GM18526 (cell line): ENCODE measurements around the gene BDKRB2.

Experiments used
- POLR2A ChIP-seq: IDR thresholded peaks from 3 replicates; pipeline ENCODE4 v1.6.1; 2011; ENCODE audit not compliant: insufficient read length; ENCODE audit errors: extremely low read depth

The BDKRB2 gene

GRCh38 chr14:96225213-96225612 lies 20.6 kb downstream of the BDKRB2 start:
- no peak for TF ChIP-seq POLR2A

- no peak for TF ChIP-seq POLR2A
Observed at GRCh38 chr14:96225745-96226151, 21.1 kb downstream of the BDKRB2 start.

- TF ChIP-seq POLR2A: no peak
Observed at GRCh38 chr14:96227428-96227827, 22.8 kb downstream of the BDKRB2 start.

DNA sequence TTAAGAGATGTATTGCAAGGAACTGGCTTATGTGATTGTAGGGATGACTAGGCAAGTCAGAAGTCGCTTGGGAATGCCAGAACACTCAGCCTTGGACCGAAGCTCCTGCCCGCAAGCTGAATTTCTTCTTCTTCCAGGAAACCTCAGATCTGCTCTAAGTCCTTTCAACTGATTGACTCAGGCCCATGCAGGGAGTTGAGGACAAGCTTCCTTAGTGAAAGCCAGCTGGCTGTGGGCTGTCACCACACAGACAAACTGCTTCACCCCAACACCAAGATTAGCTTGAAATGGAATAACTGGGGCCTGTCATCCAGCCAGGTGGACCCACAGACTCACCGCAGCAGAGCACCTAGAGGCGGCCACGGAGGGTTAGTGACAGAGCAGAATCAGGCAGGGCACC lies 24.7 kb downstream of the BDKRB2 start:
- TF ChIP-seq POLR2A: no peak

GRCh38 chr14:96231056-96231455 lies 26.4 kb downstream of the BDKRB2 start:
- no peak for TF ChIP-seq POLR2A

DNA sequence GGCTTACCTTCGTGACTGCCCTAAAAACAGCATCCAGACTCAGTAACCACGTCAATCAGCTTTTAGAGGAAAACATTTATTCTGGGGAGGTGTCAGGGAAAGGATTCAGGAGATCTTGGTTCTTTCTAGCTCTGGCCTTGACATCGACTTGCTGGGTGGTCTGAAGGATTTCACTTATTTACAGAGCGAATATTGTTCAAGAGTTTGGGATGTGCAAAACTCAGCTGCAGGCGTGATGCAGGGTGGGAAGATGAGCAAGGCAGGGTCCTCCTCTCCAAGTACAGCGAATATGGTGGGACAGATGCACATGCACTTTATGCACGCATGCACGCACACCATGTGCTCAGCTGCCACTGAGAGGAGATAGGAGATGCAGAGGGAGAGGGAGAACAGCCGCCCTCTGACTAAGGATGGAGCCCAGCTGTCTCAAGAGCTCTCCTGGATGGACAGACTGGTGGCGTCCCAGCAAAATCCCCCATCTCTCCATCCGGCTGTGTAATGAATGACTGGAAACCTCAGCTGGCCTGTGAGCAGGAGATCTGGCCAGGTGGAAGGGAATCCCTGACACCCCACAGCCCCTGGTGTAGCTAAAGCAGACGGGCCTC lies 27.0 kb downstream of the BDKRB2 start:
- no peak for TF ChIP-seq POLR2A

DNA sequence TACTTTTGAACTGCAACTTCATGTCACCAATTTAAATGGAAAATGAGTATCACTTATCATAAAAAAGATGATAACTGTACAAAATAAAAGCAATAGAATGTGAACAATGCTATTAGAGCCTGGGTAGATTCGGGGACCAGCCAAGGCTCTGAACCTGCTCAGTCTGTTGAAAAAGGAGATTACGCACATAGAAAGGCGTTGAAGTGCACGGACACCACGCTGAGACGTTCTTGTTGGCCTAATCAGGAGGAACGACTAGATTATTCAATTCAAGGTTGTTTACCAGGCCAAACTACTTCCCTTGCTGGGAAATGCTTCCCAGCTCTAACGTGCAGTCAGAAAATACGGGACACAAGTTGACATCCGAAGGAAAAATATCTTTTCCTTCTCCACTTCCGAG lies 27.9 kb downstream of the BDKRB2 start:
- TF ChIP-seq POLR2A: no peak

DNA sequence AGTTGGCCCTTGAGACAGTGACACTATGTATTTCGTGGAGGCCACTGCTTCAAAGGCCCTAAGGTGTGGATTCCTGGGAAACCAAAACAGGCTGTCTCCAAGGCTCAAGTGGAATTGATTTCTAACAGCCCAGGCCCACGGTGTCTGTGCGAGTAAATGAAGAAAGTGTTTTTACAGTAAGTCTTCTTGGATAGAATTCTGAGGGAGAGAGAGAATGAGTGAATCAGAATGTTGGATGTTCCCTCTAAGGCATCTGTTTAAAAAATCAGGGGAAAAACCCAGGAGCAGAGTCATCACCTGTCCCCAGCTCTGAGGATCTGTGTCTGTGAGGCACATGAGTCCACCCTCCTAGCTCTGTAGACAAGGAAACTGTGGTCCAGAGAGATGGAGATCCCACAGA lies 29.0 kb downstream of the BDKRB2 start:
- TF ChIP-seq POLR2A: no peak

DNA sequence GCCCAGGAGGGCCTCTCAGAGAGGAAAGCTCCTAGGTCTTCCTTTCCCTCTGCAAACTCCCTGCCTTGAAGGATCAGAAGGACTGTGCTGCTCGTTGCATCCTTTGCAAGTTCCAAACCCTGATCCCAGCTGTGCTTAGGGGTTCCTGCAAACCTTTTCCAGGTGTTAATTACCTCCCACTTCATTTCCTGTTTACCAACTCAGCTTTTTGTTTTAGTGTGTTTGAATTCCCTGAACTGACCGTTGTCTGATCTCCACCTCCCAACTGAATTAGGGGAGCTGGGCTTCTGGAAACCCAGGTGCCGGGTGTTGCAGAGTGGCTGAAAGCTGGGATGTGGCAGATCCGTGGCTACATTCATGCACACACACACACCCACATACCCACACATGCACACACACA lies 30.8 kb downstream of the BDKRB2 start:
- TF ChIP-seq POLR2A: no peak

GRCh38 chr14:96237641-96238040 lies 33.0 kb downstream of the BDKRB2 start:
- TF ChIP-seq POLR2A: no peak

DNA sequence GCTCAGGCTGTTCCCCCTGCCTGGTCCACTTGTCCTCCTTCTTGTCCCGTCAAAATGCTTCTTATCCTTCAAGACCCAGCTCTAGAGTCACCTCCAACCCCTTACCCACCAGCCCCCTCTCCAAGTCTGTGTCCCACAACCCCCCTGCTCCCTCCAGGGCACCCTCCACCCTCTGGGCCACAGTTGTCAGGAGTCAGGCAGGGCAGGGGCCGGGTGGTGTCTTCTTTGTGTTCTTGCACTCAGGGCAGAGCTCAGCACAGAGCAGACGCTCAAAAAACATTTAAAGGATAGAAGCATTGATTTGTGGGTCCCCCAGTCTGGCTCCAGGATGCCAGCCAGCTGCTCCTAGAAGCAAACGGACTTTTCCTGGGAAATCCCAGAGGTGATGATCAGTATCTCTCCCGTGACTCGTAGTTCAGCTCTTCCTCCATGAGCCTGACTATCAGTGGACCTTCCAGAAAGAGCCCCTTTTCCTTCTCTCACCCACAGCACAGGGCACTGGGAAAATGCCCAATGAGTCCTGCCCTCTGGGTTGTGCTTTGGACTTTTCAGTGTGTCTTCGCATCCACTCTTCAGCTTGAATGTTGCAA lies 34.1 kb downstream of the BDKRB2 start:
- TF ChIP-seq POLR2A: no peak

DNA sequence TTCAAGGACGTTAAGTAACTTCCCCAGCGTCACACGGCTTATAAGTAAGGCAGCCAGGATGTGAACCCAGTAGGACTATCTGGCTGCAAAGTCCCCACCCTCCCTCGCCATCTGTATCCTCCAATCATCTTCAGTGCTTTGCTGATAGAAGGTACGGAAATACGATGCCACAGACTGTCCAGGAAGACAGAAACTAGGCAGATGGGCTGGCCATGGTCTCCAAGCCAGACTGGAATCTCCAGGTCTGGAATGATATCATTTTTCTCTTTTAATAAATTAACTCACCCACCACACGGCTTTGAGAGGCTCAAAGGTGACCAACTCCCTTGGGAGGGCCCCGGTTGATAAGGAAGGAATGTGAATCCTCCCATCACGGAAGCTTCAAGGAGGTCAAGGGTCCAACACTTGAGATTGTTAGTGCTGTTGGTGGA lies 35.1 kb downstream of the BDKRB2 start:
- TF ChIP-seq POLR2A: no peak

- no peak for TF ChIP-seq POLR2A
Observed at GRCh38 chr14:96240641-96241040, 36.0 kb downstream of the BDKRB2 start.

- TF ChIP-seq POLR2A: no peak
Observed at GRCh38 chr14:96242126-96242525, 37.5 kb downstream of the BDKRB2 start.

DNA sequence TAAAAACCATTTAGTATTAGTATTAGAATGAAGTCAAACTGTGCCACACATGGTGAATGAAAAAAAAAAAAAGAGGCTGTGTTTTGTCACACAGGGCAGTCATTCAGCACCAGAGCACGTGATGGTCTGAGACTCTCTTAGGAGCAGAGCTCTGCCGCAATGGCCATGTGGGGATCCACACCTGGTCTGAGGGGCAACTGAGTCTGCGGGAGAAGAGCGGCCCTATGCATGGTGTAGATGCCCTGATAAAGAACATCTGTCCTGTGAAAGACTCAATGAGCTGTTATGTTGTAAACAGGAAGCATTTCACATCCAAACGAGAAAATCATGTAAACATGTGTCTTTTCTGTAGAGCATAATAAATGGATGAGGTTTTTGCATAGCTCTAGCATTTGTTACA lies 39.1 kb downstream of the BDKRB2 start:
- TF ChIP-seq POLR2A: no peak

DNA sequence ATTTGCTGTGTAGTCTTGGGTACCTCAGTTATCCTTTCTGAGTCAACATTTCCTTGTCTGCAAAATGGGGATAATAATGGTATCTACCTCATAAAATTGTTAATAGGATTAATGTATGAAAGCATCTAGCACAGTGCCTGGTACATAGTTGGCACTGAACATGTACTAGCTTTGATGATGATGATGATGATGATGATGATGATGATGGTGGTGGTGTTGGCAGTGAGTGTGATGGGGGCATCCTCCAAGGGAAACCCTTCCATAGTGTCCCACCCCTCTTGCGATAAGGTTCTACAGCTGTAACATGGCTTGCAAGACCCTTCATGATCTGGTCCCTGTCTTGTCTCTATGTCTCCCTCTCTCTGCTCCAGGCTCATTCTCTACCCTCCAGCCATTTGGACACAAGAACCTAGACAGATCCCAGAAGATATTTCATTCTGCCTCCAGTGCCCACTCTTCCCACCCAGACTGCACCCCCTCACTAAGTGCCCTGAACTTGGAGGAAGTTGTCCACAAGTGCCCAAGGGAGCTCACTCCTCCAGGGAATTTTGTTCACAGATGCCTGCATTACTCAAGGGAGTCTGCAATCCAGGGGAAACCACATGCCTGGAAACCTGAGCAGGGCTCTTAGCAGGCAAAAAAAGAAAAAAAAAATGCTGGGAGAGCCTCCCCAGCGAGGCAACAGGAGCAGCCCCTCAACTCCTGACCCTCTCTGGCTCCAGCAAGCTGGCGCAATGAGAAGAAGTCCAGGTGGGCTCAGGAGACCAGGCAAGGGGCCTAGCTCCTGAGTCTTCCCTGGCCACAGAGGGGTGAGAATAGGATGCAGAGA lies 41.3 kb downstream of the BDKRB2 start:
- TF ChIP-seq POLR2A: no peak
